ENCODE data around the gene ZNF410. TPM values are rescaled to one million over a fixed set of nuclear protein-coding genes. Genes with fewer than 3 reads are reported as not detected.
"Not testable (repeated sequence)": the region's sequence is repeated elsewhere in the genome, so short reads cannot be mapped to it uniquely, and the experiment has no call there.

ZNF410 gene, protein sequence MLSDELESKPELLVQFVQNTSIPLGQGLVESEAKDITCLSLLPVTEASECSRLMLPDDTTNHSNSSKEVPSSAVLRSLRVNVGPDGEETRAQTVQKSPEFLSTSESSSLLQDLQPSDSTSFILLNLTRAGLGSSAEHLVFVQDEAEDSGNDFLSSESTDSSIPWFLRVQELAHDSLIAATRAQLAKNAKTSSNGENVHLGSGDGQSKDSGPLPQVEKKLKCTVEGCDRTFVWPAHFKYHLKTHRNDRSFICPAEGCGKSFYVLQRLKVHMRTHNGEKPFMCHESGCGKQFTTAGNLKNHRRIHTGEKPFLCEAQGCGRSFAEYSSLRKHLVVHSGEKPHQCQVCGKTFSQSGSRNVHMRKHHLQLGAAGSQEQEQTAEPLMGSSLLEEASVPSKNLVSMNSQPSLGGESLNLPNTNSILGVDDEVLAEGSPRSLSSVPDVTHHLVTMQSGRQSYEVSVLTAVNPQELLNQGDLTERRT
- polyA plus RNA-seq (ENCODE audit: insufficient read length in 10 of 10) = 10 to 100 TPM; 26.1 to 38.3 (median 32.8) TPM
- long read RNA-seq, donor 1, partial matches to known transcripts = 0 of 4 reads
- long read RNA-seq, donor 1, other reads (novel, unspliced or antisense) = 0 of 4 reads
- long read RNA-seq, donor 2, partial matches to known transcripts = 0 of 3 reads
- long read RNA-seq, donor 2, other reads (novel, unspliced or antisense) = 0 of 3 reads
- long read RNA-seq, donor 3 = 0 reads
- long read RNA-seq, donor 4, partial matches to known transcripts = 0 of 1 reads
- long read RNA-seq, donor 4, other reads (novel, unspliced or antisense) = 0 of 1 reads
- long read RNA-seq, donor 5, partial matches to known transcripts = 0 of 4 reads
- long read RNA-seq, donor 5, other reads (novel, unspliced or antisense) = 0 of 4 reads
- long read RNA-seq, donor 6, partial matches to known transcripts = 0 of 5 reads
- long read RNA-seq, donor 6, other reads (novel, unspliced or antisense) = 0 of 5 reads
- long read RNA-seq, donor 7, partial matches to known transcripts = 0 of 4 reads
- long read RNA-seq, donor 7, other reads (novel, unspliced or antisense) = 0 of 4 reads
- long read RNA-seq, donor 8, partial matches to known transcripts = 0 of 1 reads
- long read RNA-seq, donor 8, other reads (novel, unspliced or antisense) = 0 of 1 reads
- long read RNA-seq, donor 9, partial matches to known transcripts = 0 of 1 reads
- long read RNA-seq, donor 9, other reads (novel, unspliced or antisense) = 0 of 1 reads

DNA sequence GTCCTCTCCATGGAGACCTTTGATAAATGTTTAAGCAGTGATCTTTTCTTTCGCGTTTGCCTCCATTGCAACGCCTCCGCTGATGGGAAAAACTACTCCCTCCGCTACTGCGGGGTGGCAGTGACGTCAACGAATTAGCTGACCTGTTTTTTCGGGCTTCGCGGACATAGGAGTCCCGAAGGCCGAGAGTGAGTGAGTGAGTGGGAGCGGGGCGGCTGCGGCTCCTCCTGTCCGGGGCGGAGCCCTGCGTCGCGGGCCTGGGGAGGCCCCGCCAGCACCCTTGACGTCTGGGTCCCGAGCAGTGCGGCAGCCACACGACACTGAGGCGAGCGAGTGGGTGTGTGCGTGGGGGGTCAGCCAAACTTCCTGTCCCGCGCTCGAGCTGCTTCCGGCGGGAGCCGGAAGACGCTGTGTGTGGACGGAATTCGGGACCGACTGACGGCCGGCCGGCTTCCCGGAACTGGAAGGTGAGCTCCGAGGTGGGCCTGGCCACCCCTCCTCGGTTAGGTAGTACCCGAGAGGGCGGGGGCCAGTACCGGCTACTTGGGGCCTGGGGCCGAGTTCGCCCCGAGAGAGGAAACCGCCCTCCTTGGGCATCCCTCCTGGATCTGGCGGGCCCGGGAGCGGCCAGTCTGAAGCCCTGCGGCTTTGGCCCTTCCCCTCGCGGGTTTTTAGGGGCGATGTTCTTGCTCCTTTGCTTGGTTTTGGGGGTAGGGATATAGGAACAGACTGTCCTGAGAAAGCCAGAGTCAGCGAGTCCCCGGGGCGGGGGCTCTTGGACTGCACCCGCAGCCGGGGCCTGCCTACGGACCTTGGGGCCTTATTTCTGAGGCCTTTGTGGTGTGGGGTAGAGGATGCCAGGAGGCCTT lies at the start of gene ZNF410:
TSS of gene ZNF410 (plus strand) at position 411 of the 869 bp plus-strand sequence. CDS start 5,317 bp downstream, outside the sequence.
- DNase-seq = peak; percentile 96 to 98 (median 96)

GRCh38 chr14:73838293-73839034 lies 48.2 kb upstream of the ZNF410 start:
- not testable (repeated sequence) for DNase-seq

DNA sequence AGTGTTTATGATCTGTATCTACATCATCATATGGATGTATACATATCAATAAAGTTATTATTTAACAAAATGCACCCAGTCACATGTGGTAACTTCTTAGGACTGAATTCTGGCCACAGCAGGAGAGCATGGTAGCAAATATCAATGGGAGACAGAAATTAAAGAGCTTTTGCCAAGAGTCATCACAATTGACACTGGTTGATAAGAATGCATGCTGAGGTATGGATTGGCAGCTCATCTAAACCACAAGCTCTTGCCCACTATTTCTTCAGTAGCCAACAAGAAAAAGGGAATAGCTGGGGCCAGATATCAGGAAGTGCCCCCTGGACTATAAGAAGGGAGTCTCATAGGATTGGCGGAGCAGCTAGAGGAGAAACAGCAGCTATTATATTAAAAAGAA lies 44.5 kb upstream of the ZNF410 start:
- no peak for DNase-seq

- DNase-seq = no peak
Observed at GRCh38 chr14:73842851-73843250, 43.8 kb upstream of the ZNF410 start.

GRCh38 chr14:73843296-73843695 lies 43.4 kb upstream of the ZNF410 start:
- no peak for DNase-seq

DNA sequence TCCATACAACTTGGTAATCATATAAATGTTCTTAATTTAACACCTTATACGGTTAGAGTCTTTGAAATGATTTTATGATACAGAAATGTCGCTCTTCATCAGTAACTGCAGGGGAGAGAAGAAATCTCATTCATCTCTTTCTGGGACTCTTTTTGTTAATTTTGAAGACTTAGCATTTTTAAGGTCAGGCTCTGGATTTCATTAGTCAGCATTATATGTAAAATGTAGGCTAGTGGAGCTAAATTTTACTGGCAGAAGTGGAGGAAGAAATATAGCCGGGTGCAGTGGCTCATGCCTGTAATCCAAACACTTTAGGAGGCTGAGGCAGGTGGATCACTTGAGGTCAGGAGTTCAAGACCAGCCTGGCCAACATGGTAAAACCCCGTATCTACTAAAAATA lies 39.7 kb upstream of the ZNF410 start:
- no peak for DNase-seq

- DNase-seq = no peak
Observed at GRCh38 chr14:73851000-73851399, 35.7 kb upstream of the ZNF410 start.

DNA sequence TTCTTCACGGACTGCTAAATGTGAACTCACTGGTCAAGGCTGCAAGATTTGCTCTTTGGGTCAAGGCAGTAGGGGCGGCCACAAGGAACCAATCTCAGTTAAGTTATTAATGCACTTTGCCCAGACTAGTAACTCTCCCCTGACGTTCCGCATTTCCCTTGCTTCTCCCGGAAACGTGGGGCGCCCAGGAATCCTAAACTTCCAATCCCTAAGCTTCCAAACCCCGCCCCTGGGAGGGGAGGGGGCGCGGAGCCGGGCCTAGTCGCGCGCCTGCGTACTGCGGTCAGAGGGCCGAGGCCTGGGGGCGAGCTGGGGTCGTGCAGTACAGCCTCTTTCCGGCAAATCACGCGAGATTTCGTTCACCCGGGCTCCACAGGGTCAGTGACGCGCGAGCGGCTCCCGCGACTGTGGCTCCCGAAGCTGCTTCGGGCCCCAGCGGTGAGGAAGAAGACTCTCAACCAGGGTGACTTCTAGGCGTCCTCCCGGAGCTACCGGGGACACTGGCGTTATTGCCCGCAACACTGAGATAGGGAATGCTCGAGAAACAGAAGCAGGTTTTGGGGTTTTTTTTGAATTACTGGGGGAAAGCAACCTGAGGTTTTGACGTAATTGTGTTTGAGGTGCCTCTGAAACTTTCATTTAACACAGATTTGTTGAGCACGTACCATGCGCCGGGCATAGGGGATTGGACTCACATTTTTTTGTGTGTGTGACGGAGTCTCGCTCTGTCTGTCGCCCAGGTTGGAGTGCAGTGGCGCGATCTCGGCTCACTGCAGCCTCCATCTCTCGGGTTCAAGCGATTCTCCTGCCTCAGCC lies 34.9 kb upstream of the ZNF410 start, which contains the start of gene PTGR2:
TSS of gene PTGR2 (plus strand) at position 265 of the 816 bp plus-strand sequence. CDS start 7,032 bp downstream, outside the sequence.
- DNase-seq = peak; percentile 97 to 99 (median 99)

DNA sequence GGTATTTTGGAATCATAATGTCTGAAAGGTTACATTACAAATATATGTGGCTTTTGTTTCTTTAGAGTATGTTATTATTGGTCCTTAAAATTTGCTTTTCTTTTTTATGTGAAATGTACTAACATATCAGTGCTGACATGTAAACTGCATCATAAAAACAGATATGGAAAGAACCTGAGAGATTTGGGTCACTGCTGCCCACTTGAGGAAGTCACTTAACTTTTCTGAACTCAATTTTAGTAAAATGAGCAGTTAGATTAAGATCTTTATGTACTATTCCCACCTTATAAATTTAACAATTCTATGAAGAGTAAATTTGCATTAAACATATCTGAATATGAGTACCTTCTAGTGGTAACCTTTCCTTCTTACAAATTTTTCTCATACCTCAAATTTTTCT lies 27.5 kb upstream of the ZNF410 start:
- peak in 1 of 3 donors; percentile 41 for DNase-seq

GRCh38 chr14:73861073-73861472 lies 25.6 kb upstream of the ZNF410 start:
- DNase-seq = no peak

GRCh38 chr14:73862480-73862879 lies 24.2 kb upstream of the ZNF410 start:
- no peak for DNase-seq

- DNase-seq = no peak
Observed at GRCh38 chr14:73863209-73863608, 23.4 kb upstream of the ZNF410 start.

DNA sequence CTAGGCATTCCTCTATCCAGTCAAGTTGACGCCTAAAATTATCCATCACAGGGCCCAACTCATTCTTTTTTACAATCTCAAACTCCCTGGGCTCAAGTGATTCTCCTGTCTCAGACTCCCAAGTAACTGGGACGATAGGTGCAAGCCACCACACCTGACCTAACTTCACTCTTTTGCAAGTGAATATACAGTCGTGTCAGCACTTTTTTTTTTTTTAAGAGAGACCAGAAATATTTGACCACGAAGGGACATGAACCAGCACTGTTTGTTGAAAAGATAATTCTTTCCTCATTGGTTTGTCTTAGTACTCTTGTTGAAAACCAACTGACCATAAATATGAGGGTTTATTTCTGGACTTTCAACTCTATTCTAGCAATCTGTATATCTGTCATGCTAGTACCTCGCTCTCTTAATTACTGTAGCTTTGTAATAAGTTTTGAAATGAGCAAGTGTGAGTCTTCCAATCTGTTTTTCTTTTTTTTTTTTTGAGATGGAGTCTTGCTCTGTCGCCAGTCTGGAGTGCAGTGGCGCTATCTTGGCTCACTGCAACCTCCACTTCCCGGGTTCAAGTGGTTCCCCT lies 21.0 kb upstream of the ZNF410 start:
- no peak for DNase-seq

- DNase-seq = not testable (repeated sequence)
Observed at GRCh38 chr14:73869754-73870153, 16.9 kb upstream of the ZNF410 start.

- no peak for DNase-seq
Observed at GRCh38 chr14:73870525-73871235, 16.0 kb upstream of the ZNF410 start.

GRCh38 chr14:73873660-73874059 lies 13.0 kb upstream of the ZNF410 start:
- DNase-seq = no peak

DNA sequence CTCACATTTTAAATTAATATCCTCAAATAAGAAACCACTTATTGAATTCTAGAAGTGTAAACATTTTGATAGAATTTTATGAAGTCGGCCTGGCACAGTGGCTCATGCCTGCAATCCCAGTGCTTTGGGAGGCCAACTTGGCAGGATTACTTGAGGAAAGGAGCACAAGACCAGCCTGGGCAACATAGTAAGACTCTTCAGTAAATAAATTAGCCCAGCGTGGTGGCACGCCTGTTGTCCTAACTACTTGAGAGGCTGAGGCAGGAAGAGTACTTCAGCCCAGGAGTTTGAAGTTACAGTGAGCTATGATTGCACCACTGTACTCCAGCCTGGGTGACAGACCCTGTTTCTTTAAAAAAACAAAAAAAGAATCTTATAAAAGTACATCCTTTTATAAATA lies 8.9 kb upstream of the ZNF410 start:
- DNase-seq = no peak

DNA sequence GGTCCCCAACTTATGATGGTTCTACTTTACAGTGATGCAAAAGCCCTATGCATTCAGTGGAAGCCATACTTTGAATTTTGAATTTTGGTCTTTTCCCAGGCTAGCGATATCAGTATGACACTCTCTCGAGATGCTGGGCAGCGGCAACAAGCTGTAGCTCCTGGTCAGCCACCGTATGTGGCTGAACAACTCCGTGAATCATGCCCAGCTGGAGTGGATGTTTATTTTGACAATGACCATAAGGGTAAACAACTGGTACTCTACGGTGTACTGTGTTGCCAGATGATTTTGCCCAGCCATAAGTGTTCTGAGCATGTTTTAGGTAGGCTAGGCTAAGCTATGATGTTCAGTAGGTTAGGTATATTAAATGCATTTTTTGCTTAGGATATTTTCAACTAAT lies 8.2 kb upstream of the ZNF410 start:
- no peak for DNase-seq

Data from muscle of back (tissue), 13 donors.